Activated naive CD4-positive, alpha-beta T cell treated with Interleukin-2 at 50 U/mL for 16 hours (primary cell): ENCODE results near the gene C5orf63.
A peak's percentile ranks its signal among the peaks of the same experiment; 100 is the strongest.
"Not testable (repeated sequence)": the region's sequence is repeated elsewhere in the genome, so short reads cannot be mapped to it uniquely, and the experiment has no call there.

Experiments
- DNase-seq: peaks from one replicate; pipeline ENCODE4 v3.0.0-alpha.2; 2020

Gene C5orf63

GRCh38 chr5:127030259-127031146 lies 42.8 kb downstream of the C5orf63 start, which contains the start of gene MARCHF3:
Gene MARCHF3 (minus strand): TSS chr5:127030558. CDS start chr5:126918171, 112,387 bp downstream.
- DNase-seq, result peak; percentile 95

GRCh38 chr5:127029581-127030258 lies 43.6 kb downstream of the C5orf63 start:
- DNase-seq, result peak; percentile 57

- DNase-seq, result no peak
Measured at GRCh38 chr5:127028822-127029457, 44.4 kb downstream of the C5orf63 start.

GRCh38 chr5:127027539-127027938 lies 45.8 kb downstream of the C5orf63 start:
- DNase-seq, result no peak

GRCh38 chr5:127026166-127026565 lies 47.1 kb downstream of the C5orf63 start:
- DNase-seq, result no peak

GRCh38 chr5:127025467-127025866 lies 47.8 kb downstream of the C5orf63 start:
- no peak for DNase-seq

GRCh38 chr5:127024821-127025220 lies 48.5 kb downstream of the C5orf63 start:
- no peak for DNase-seq

DNA sequence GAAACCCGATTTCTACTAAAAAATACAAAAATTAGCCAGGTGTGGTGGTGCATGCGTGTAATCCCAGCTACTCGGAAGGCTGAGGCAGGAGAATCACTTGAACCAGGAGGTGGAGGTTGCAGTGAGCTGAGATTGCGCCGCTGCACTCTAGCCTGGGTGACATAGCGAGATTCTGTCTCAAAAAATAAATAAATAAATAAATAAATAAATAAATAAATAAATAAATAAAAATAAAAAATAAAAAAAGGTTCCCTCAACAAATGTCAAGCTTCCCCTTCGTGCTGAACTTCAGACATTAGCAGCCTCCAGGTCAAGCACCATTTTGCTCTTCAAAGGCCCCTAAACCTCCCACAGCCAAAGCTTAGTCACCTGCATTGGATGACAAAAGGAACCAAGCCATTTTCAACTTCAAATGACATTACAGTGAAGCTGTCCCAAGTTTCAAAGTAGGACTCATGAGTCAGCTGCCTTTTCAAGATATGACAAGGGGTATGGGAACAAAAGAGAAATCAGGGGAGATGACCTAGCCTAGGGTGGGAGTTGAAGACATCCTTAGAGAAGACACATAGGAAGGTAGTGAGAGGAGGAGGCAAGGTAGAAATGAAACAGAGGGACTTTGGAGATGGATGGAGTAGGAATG lies 49.6 kb downstream of the C5orf63 start:
- DNase-seq, result not testable (repeated sequence)

GRCh38 chr5:127022846-127023245 lies 50.5 kb downstream of the C5orf63 start:
- no peak for DNase-seq

DNA sequence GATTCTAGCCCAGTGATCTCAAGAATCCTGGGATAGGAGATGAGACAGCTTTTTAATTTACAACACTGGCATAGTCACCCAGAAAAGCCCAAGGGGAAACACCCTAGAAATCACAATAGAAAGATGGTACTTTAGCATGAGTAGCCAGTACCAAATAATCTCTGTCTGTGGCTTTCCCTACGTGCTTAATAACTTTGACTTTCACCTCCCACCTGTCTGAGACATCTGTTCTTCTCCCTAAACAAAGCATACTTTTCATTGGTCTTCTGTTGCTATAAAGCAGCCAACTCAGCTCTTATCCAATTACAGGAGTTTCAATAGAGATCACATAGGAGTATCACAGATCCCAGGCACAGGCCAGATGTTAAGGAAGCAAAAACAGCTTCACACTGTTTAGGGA lies 53.4 kb downstream of the C5orf63 start:
- no peak for DNase-seq

DNA sequence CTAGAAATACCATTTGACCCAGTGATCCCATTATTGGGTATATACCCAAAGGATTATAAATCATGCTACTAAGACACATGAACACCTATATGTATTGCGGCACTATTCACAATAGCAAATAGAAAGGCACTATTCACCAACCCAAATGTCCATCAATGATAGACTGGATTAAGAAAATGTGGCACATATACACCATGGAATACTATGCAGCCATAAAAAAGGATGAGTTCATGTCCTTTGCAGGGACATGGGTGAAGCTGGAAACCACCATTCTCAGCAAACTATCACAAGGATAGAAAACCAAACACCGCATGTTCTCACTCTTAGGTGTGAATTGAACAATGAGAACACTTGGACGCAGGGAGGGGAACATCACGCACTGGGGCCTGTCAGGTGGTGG lies 56.6 kb downstream of the C5orf63 start:
- DNase-seq, result not testable (repeated sequence)

GRCh38 chr5:127015716-127016115 lies 57.6 kb downstream of the C5orf63 start:
- no peak for DNase-seq

- no peak for DNase-seq
Measured at GRCh38 chr5:127014573-127014972, 58.7 kb downstream of the C5orf63 start.

DNA sequence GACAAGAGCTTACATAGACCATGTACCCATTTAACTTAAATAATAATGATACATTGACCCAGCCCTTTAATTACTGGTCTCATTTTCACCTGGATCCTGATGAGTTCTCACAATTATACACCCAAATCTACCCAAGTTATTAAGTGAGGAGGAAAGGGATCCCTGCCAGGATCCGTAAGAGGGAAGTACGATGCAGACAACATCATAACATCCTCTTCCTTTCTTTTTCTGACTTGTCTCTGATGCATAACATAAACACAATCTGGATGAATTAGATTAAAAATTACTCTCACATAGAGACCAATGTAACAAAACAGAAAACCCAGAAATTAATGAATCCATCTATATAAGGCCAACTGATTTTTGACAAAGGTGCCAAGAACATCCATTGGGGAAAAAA lies 59.9 kb downstream of the C5orf63 start:
- DNase-seq, result no peak

- DNase-seq, result no peak
Measured at GRCh38 chr5:127012916-127013315, 60.4 kb downstream of the C5orf63 start.

DNA sequence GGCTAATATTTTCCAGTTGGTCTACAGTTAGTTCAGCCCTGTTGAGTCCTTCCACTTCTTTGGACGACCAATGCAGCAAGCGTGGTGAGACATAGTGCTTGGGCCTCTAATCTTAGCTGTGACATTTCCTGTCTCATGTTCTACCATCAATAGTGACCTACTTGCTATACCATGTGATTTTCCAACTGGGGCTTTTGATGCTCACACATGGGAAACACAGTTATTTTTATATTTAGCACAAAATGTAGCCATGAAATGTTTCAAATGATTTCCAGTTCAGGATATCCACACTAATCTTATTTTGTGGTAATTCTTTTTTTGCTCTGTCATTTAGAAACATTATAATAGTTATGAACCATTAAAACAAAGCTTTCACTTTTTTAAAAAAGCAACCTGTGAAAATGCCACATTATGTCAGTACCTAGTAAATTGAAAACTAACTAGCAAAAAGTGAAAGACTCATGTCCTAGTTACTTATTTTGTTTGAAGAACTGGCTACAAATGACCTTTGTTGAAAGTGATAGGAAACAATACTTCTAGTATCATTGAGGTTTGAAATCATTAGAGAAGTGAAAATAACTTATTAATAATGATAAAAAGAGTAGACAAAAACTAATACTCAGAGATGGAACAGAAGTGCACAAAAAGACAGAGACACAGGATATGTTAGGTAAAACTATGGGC lies 61.2 kb downstream of the C5orf63 start:
- no peak for DNase-seq

DNA sequence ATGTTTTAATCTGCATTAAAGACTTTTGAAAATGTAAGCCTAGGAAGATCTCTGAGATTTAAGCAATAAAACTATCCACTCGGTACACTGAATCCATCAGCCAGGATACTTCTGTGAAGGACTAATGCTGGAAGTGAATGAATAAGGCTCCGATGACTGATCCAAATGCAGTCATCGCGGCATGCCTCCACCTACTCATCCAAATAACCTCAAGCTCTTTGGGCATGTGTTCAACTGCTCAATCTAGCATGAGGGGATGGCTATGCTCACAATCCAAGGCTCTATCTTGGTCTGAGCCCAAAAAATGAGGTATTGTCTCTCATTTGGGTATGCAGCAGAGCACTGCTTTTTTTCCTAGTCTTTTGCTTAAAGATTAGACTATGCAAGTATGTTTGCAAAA lies 62.1 kb downstream of the C5orf63 start:
- no peak for DNase-seq

DNA sequence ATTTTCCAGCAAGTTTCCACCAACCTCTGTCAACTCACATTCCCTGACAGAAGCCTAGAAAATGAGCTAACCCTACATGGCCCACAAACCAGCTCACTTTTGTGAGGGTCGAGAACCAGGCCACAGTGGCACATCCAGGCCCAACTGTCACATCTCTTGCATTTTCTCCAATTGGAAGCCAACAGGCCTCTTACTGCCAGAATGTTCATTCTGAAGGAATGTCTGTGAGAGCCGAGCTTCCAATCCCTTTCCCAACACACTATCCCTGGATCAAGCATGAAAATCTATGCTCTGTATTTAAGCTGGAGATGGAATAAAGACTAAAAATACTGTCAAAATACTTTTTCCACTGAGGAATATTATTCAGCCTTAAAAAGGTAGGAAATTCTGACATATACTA lies 62.9 kb downstream of the C5orf63 start:
- no peak for DNase-seq

DNA sequence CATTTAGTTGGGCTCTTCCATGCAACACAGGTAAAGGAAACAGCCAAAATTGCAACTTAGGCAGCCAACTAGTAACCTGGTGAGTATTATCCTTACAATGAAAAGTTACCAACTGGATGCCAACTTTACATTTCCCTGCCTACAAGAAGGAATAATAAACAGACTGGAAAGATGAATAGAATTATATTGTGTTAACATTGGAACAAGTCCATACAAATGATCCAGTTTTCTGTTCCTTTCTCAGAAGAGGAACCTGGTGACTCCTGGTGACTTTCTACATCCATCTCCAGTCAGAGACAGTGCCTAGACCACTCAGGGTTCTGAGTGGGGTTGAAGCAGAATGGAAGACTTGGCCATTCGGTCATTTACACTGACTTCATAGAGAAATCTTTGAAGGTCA lies 63.5 kb downstream of the C5orf63 start:
- no peak for DNase-seq

DNA sequence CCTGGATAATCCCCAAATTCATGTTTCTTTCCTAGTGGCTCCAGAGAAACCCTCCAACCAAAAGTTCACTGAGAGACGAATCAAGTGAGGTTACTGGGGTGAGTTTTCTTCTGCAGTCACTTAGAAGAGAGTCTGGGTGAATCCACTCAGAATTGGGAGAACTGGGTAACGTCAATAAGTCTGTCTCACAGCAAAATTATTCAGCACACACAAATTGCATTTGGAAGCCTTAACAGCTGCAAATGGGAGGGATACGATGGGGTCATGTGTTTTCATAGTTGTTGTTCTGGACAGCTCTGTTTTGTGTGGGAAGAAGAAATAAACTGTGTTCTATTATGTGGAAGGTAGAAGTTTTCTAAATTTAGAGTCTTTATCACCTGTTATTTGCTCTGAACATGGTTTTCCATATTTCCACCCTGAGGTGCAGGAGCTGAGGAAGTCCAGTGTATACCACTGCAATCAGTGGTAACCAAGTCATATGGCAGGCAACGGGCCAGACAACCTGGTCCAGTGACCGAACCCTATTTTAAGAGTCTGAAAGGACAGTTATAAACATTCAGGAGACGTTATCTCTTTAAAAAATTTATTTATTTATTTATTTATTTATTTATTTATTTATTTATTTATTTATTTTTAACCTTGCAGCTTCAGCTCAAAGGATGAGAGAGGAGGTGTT lies 64.9 kb downstream of the C5orf63 start:
- DNase-seq, result no peak

GRCh38 chr5:127007522-127007921 lies 65.8 kb downstream of the C5orf63 start:
- DNase-seq, result no peak

GRCh38 chr5:127006744-127007143 lies 66.6 kb downstream of the C5orf63 start:
- DNase-seq, result no peak
